Lower leg skin (tissue), 3 donors: Measurements from ENCODE around the gene ANKRD37.

Source experiments
- CTCF ChIP-seq, 3 donors: fragments of 450-650 bp; IDR thresholded peaks; one replicate each; pipeline ENCODE4 v1.5.1; 2016; ENCODE audit warnings: antibody characterized with exemption in 3 of 3, mild to moderate bottlenecking in 3 of 3, moderate library complexity in 2 of 3
- POLR2A ChIP-seq, 2 donors: fragments of 450-650 bp; IDR thresholded peaks; one replicate each; pipeline ENCODE4 v1.6.1; 2016 to 2017; ENCODE audit warnings: antibody characterized with exemption in 2 of 2, mild to moderate bottlenecking in 1 of 2, moderate library complexity in 1 of 2

DNA sequence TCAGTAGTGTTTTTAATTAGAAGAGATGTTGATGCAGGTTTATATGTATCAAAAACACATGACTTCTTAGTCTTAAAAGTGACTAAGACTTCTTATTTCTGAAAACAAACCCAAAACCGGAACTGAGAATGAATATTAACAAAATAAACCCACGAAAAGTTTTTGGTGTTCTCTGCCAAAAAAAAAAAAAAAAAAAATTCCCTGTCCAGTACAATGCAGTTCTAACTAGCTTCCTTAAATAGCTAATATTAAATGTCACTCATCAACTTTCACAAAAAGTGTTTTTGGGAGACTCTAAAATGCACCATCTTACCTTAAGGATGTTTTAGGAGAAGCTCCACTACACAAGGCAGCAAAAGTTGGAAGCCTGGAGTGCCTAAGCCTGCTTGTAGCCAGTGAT lies 2.0 kb downstream of the ANKRD37 start:
- TF ChIP-seq CTCF (IDR thresholded peaks at IDR 0.05) = no peak
- TF ChIP-seq POLR2A (IDR thresholded peaks at IDR 0.05) = no peak
